Gastroesophageal sphincter (tissue), 4 donors: ENCODE results near the gene AGAP3. TPM values are rescaled to one million over a fixed set of nuclear protein-coding genes. Genes with fewer than 3 reads are reported as not detected.

Experiments used
- ATAC-seq: fragments of 150-250 bp; one replicate; pipeline ENCODE4 v1.9.1; 2016; ENCODE audit warnings: mild to moderate bottlenecking, moderate library complexity
- H3K27ac ChIP-seq, 4 donors: fragments of 200-600 bp; sonication (generic) in 3 of 4; 1 replicate in 3 of 4; 2 replicates in 1 of 4; pipeline ENCODE4 v1.5.1; 2016 to 2019
- H3K27me3 ChIP-seq: fragments of 200-600 bp; sonication (generic); one replicate; pipeline ENCODE4 v1.5.1; 2019
- H3K36me3 ChIP-seq, 2 donors: fragments of 200-600 bp; sonication (generic); one replicate each; pipeline ENCODE4 v1.5.1; 2019; ENCODE audit warnings: control low read depth in 1 of 2
- H3K4me1 ChIP-seq, 3 donors: fragments of 200-600 bp; sonication (generic); 1 replicate in 2 of 3; 2 replicates in 1 of 3; pipeline ENCODE4 v1.5.1; 2016 to 2019; ENCODE audit warnings: control low read depth in 2 of 3
- H3K4me3 ChIP-seq, 2 donors: fragments of 200-600 bp; sonication (generic); one replicate each; pipeline ENCODE4 v1.5.1; 2019; ENCODE audit warnings: mild to moderate bottlenecking in 1 of 2, moderate library complexity in 1 of 2
- H3K9me3 ChIP-seq, 3 donors: fragments of 200-600 bp; sonication (generic); one replicate each; pipeline ENCODE4 v1.5.1; 2017 to 2019; ENCODE audit warnings: control low read depth in 2 of 3
- CTCF ChIP-seq, 4 experiments: fragments of 200-600 bp in 2 of 4; fragments of 450-650 bp in 2 of 4; sonication (generic) in 1 of 4; IDR thresholded peaks; one replicate each; pipeline ENCODE4 v1.5.1; 2017 to 2019; ENCODE audit warnings: antibody characterized with exemption in 4 of 4, mild to moderate bottlenecking in 2 of 4, moderate library complexity in 2 of 4
- EP300 ChIP-seq: sonication (generic); formaldehyde crosslinking; IDR thresholded peaks from one replicate; pipeline ENCODE4 v1.6.1; 2017; ENCODE audit warnings: antibody characterized with exemption, mild to moderate bottlenecking
- POLR2A ChIP-seq, 2 donors: fragments of 450-650 bp; IDR thresholded peaks; one replicate each; pipeline ENCODE4 v1.6.1; 2017; ENCODE audit warnings: antibody characterized with exemption in 2 of 2, mild to moderate bottlenecking in 2 of 2, moderate library complexity in 1 of 2
- POLR2AphosphoS5 ChIP-seq: sonication (generic); formaldehyde crosslinking; IDR thresholded peaks from one replicate; pipeline ENCODE4 v1.6.1; 2017; ENCODE audit warnings: antibody characterized with exemption
- WGBS, 2 donors: methylation state at CpG; one replicate each; pipeline ENCODE4 v1.1.5; 2018; ENCODE audit warnings: low coverage in 1 of 2; 5-methylcytosine and 5-hydroxymethylcytosine counted together
- total RNA-seq, 4 donors: library from RNA; depleted of rRNA; stranded (reverse); fragments of >200 nt; gene quantifications; one replicate each; pipeline ENCODE4 v1.1.0, GENCODE V29; 2016

Gene AGAP3
- total RNA-seq, 4 donors from 2014 or later: 36.3 to 68.2 (median 55.7) TPM

- no CpG with 5 or more reads among the region's 20 CpGs for WGBS, 2 donors
Measured at GRCh38 chr7:151043959-151044358, 42.3 kb upstream of the AGAP3 start.

GRCh38 chr7:151045262-151045661, 41.0 kb upstream of the AGAP3 start:
- TF ChIP-seq EP300 (no peak), CTCF (IDR thresholded peaks at IDR 0.05) (no peak), POLR2A (IDR thresholded peaks at IDR 0.05) (no peak), POLR2AphosphoS5 (no peak)
- WGBS, 2 donors: no CpG with 5 or more reads among the region's 11 CpGs
- Histone ChIP-seq H3K4me3 (no peak overlapping the region), H3K4me1 (peaks cover 0 to 14% (median 5%) of the 10 kb centered on the region in 3 donors), H3K36me3 (peaks cover 0 to 60% of the 10 kb centered on the region in 2 donors), H3K27me3 (no peaks in the 10 kb centered on the region), H3K27ac (no peak overlapping the region), H3K9me3 (no peaks in the 10 kb centered on the region)
- ATAC-seq: no peak

More at GRCh38 chr7:151043959-151044358, 42.3 kb upstream of the AGAP3 start:
- Histone ChIP-seq H3K27me3 (no peaks in the 10 kb centered on the region), H3K27ac (no peak overlapping the region), H3K36me3 (peaks cover 0 to 60% of the 10 kb centered on the region in 2 donors), H3K4me3 (no peak overlapping the region), H3K4me1 (peaks cover 0 to 25% (median 9%) of the 10 kb centered on the region in 3 donors), H3K9me3 (no peaks in the 10 kb centered on the region)
- ATAC-seq: no peak
- TF ChIP-seq POLR2AphosphoS5 (no peak), CTCF (IDR thresholded peaks at IDR 0.05) (no peak), POLR2A (IDR thresholded peaks at IDR 0.05) (no peak), EP300 (no peak)

- H3K36me3 ChIP-seq: peaks cover 0 to 55% of the 10 kb centered on the region in 2 donors
- no peak overlapping the region for H3K27ac ChIP-seq
- peaks cover 0 to 19% (median 7%) of the 10 kb centered on the region in 3 donors for H3K4me1 ChIP-seq
- no peak for ATAC-seq
- WGBS, 2 donors: 76 to 90% methylated on average over 2 to 4 of the region's 9 CpGs
- no peak for TF ChIP-seq CTCF (IDR thresholded peaks at IDR 0.05)
- no peak for TF ChIP-seq POLR2AphosphoS5
- no peak for TF ChIP-seq EP300
- no peak for TF ChIP-seq POLR2A (IDR thresholded peaks at IDR 0.05)
- H3K4me3 ChIP-seq: no peak overlapping the region
- H3K27me3 ChIP-seq: peaks cover 5% of the 10 kb centered on the region
- no peaks in the 10 kb centered on the region for H3K9me3 ChIP-seq
Measured at GRCh38 chr7:151045967-151046366, 40.3 kb upstream of the AGAP3 start.

GRCh38 chr7:151046603-151047573, 39.4 kb upstream of the AGAP3 start:
- WGBS, 2 donors: 33 to 37% methylated on average over 2 to 3 of the region's 14 CpGs
- Histone ChIP-seq H3K4me3 (no peak overlapping the region), H3K4me1 (peaks cover 0 to 27% (median 13%) of the 10 kb centered on the region in 3 donors), H3K9me3 (no peaks in the 10 kb centered on the region), H3K27ac (no peak overlapping the region), H3K27me3 (peaks cover 7% of the 10 kb centered on the region), H3K36me3 (peaks cover 0 to 49% of the 10 kb centered on the region in 2 donors)
- no peak for ATAC-seq
- TF ChIP-seq POLR2AphosphoS5 (no peak), EP300 (no peak), CTCF (IDR thresholded peaks at IDR 0.05) (no peak), POLR2A (IDR thresholded peaks at IDR 0.05) (no peak)
